Lower leg skin (tissue), 3 donors: Measurements from ENCODE around the gene GREB1L.

Experiments
- CTCF ChIP-seq, 3 donors: fragments of 450-650 bp; IDR thresholded peaks; one replicate each; pipeline ENCODE4 v1.5.1; 2016; ENCODE audit warnings: antibody characterized with exemption in 3 of 3, mild to moderate bottlenecking in 3 of 3, moderate library complexity in 2 of 3
- POLR2A ChIP-seq, 2 donors: fragments of 450-650 bp; IDR thresholded peaks; one replicate each; pipeline ENCODE4 v1.6.1; 2016 to 2017; ENCODE audit warnings: antibody characterized with exemption in 2 of 2, mild to moderate bottlenecking in 1 of 2, moderate library complexity in 1 of 2

- TF ChIP-seq POLR2A (IDR thresholded peaks at IDR 0.05) = no peak
- TF ChIP-seq CTCF (IDR thresholded peaks at IDR 0.05) = no peak
Observed at GRCh38 chr18:21321711-21322110, 79.7 kb downstream of the GREB1L start.
